PC-3 (cell line): ENCODE results near the gene DEFB114. TPM values are rescaled to one million over a fixed set of nuclear protein-coding genes. Genes with fewer than 3 reads are reported as not detected.

Source experiments
- ATAC-seq: fragments of 200-7000 bp; cut with Tn5 transposase; 2 replicates; pipeline ENCODE4 v1.9.1; 2020; ENCODE audit warnings: mild to moderate bottlenecking, moderate library complexity
- BruUV-seq: library from RNA; stranded (reverse); fragments of 400-500 nt; replicated peaks from 2 replicates; lab custom pipeline; 2021; lab: Mats Ljungman, UMichigan
- CTCF ChIA-PET: fragments of 300-600 bp; sonication (Branson Sonifier 250); formaldehyde crosslinking; loops from one replicate; lab custom pipeline; 2022; ENCODE audit warnings: antibody characterized with exemption; lab: Charles Lee
- POLR2A ChIA-PET: fragments of 300-600 bp; sonication (Branson Sonifier 250); formaldehyde crosslinking; loops from one replicate; lab custom pipeline; 2022; ENCODE audit warnings: antibody characterized with exemption; ENCODE audit not compliant: unreplicated experiment; lab: Charles Lee
- DNase-seq: peaks from one replicate; pipeline ENCODE4 v3.0.0-alpha.2; 2015
- H2AFZ ChIP-seq: fragments of 300-600 bp; sonication (generic); 2 replicates; pipeline ENCODE4 v1.6.0; 2016; ENCODE audit warnings: antibody characterized with exemption, low read length
- H3F3A ChIP-seq: fragments of 300-600 bp; sonication (generic); one replicate; pipeline ENCODE4 v1.6.0; 2017; ENCODE audit warnings: antibody characterized with exemption, low read length, control low read depth, mild to moderate bottlenecking; ENCODE audit not compliant: unreplicated experiment
- H3K27ac ChIP-seq: fragments of 300-600 bp; sonication (generic); 2 replicates; pipeline ENCODE4 v1.5.1; 2016; ENCODE audit warnings: mild to moderate bottlenecking, low read length
- H3K27me3 ChIP-seq: fragments of 300-600 bp; sonication (generic); 2 replicates; pipeline ENCODE4 v1.6.1; 2016; ENCODE audit warnings: low read length, mixed read lengths
- H3K36me3 ChIP-seq: fragments of 300-600 bp; sonication (generic); 2 replicates; pipeline ENCODE4 v1.6.1; 2016; ENCODE audit warnings: low read depth, mixed run types, low read length, mixed read lengths
- H3K4me1 ChIP-seq: fragments of 300-600 bp; sonication (generic); 2 replicates; pipeline ENCODE4 v1.5.1; 2016; ENCODE audit warnings: low read length; ENCODE audit not compliant: insufficient read depth
- H3K4me2 ChIP-seq: fragments of 300-600 bp; sonication (generic); 2 replicates; pipeline ENCODE4 v1.6.0; 2016; ENCODE audit warnings: low read length
- H3K4me3 ChIP-seq: fragments of 300-600 bp; sonication (generic); 2 replicates; pipeline ENCODE4 v1.5.1; 2016; ENCODE audit warnings: mild to moderate bottlenecking, low read length, mixed read lengths
- H3K79me2 ChIP-seq: fragments of 300-600 bp; sonication (generic); 2 replicates; pipeline ENCODE4 v1.6.1; 2017; ENCODE audit warnings: low read length, mixed read lengths
- H3K9ac ChIP-seq: fragments of 300-600 bp; sonication (generic); 2 replicates; pipeline ENCODE4 v1.6.0; 2016; ENCODE audit warnings: mild to moderate bottlenecking, low read length
- H3K9me2 ChIP-seq: fragments of 300-600 bp; sonication (generic); replicated peaks from 2 replicates; pipeline ENCODE4 v1.6.1; 2016; ENCODE audit warnings: mixed run types, low read length, mixed read lengths
- H3K9me3 ChIP-seq: fragments of 300-600 bp; sonication (generic); 2 replicates; pipeline ENCODE4 v1.6.1; 2016; ENCODE audit warnings: low read length, mixed read lengths
- H4K20me1 ChIP-seq: fragments of 300-600 bp; sonication (generic); 2 replicates; pipeline ENCODE4 v1.6.1; 2016; ENCODE audit warnings: low read length, mixed read lengths
- EZH2 ChIP-seq: fragments of 300-600 bp; sonication (generic); IDR thresholded peaks from one replicate; pipeline ENCODE4 v1.6.1; 2017; ENCODE audit warnings: antibody characterized with exemption, mild to moderate bottlenecking, low read length; ENCODE audit not compliant: unreplicated experiment
- EZH2phosphoT487 ChIP-seq: fragments of 300-600 bp; sonication (generic); IDR thresholded peaks from 2 replicates; pipeline ENCODE4 v1.6.1; 2018; ENCODE audit warnings: mild to moderate bottlenecking, antibody characterized with exemption, low read length, borderline replicate concordance
- intact Hi-C: fragments of 100-400 bp; cut with micrococcal nuclease; formaldehyde crosslinking; loops from 2 replicates; pipeline ENCODE4 v1.9.0; 2023
- total RNA-seq: library from RNA; depleted of rRNA; stranded (reverse); fragments of >200 nt; gene quantifications from 2 replicates; pipeline ENCODE4 v1.2.3, GENCODE V29; 2014
- TF ChIP-seq, protein P1 (sequence below): fragments of 300-600 bp; sonication (generic); conservative IDR thresholded peaks from 2 replicates; pipeline ENCODE4 v1.5.1; 2017; ENCODE audit warnings: antibody characterized with exemption, low read depth, mild to moderate bottlenecking, low read length

The DEFB114 gene
- total RNA-seq, 1 experiment from 2014 or later = not detected

DNA sequence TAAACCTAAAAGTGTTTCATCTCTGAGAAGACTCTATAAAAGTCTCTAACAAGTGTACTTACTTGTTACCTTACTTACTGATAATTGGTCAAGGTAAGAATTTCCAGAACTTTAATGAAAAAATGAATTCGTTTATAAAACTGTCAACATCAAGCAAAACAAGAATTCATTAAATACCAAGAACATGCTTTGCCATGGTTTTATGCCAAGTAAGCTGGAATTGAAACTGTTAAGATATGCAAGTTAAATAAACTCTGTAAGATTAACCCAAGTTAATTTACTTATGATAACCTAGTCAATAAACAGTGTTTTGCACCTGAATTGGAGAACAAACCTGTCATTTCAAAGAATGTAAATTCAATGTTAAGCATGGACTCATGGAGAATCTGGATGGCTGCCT is 22.6 kb upstream of the DEFB114 start:
- H3K9me2 ChIP-seq = no peaks in the 10 kb centered on the region
- no peak overlapping the region for H3K27ac ChIP-seq
- H3K36me3 ChIP-seq = no peaks in the 10 kb centered on the region
- no peak overlapping the region for H3K9ac ChIP-seq
- intact Hi-C loops = no loop called here
- H2AFZ ChIP-seq = no peak overlapping the region
- ChIA-PET CTCF (no interaction called here), POLR2A (no interaction called here)
- ATAC-seq = no peak
- DNase-seq = no peak
- no peak overlapping the region for H3K4me3 ChIP-seq
- no peak for TF ChIP-seq EZH2phosphoT487
- TF ChIP-seq EZH2 = no peak
- TF ChIP-seq, protein P1, sequence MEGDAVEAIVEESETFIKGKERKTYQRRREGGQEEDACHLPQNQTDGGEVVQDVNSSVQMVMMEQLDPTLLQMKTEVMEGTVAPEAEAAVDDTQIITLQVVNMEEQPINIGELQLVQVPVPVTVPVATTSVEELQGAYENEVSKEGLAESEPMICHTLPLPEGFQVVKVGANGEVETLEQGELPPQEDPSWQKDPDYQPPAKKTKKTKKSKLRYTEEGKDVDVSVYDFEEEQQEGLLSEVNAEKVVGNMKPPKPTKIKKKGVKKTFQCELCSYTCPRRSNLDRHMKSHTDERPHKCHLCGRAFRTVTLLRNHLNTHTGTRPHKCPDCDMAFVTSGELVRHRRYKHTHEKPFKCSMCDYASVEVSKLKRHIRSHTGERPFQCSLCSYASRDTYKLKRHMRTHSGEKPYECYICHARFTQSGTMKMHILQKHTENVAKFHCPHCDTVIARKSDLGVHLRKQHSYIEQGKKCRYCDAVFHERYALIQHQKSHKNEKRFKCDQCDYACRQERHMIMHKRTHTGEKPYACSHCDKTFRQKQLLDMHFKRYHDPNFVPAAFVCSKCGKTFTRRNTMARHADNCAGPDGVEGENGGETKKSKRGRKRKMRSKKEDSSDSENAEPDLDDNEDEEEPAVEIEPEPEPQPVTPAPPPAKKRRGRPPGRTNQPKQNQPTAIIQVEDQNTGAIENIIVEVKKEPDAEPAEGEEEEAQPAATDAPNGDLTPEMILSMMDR = no peak
- no peaks in the 10 kb centered on the region for H3F3A ChIP-seq
- no TSS peak for BruUV-seq
- H3K27me3 ChIP-seq = 0 out of 2 replicates have a peak, but pooled peaks cover 8% of the 10 kb centered on the region
- H3K79me2 ChIP-seq = no peaks in the 10 kb centered on the region
- no peaks in the 10 kb centered on the region for H3K4me1 ChIP-seq
- H3K4me2 ChIP-seq = no peak overlapping the region
- H4K20me1 ChIP-seq = no peaks in the 10 kb centered on the region
- no peaks in the 10 kb centered on the region for H3K9me3 ChIP-seq

DNA sequence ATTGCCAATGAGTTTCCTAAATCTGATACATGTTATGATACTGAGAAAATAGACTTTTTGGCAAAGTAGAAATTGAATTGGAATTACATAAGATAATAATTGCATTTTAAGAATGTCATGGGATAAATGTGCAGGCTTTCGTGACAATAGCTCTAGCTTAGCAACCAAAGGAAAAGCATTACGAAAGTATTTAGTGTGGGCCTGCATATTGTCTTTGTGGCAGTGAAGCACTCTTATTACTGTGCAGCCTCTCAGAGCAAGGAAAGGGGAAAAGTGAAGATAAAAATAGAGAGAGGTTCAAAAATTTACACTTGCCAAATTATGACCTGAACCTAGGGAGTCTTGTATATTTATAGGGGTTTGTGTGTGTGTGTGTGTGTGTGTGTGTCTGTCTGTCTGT is 18.1 kb upstream of the DEFB114 start:
- Histone ChIP-seq H3K79me2 (no peaks in the 10 kb centered on the region), H3K4me1 (no peaks in the 10 kb centered on the region), H3K36me3 (no peaks in the 10 kb centered on the region), H3F3A (no peaks in the 10 kb centered on the region), H3K9me2 (no peaks in the 10 kb centered on the region), H2AFZ (no peak overlapping the region), H3K27me3 (0 out of 2 replicates have a peak, but pooled peaks cover 8% of the 10 kb centered on the region), H3K4me2 (no peak overlapping the region), H3K4me3 (no peak overlapping the region), H3K27ac (no peak overlapping the region), H4K20me1 (no peaks in the 10 kb centered on the region), H3K9me3 (no peaks in the 10 kb centered on the region), H3K9ac (no peak overlapping the region)
- CTCF ChIA-PET = no interaction called here
- DNase-seq = no peak
- POLR2A ChIA-PET = no interaction called here
- no peak for ATAC-seq
- BruUV-seq = no TSS peak
- intact Hi-C loops = no loop called here
- TF ChIP-seq, protein P1 = no peak
- TF ChIP-seq EZH2phosphoT487 (no peak), EZH2 (no peak)

DNA sequence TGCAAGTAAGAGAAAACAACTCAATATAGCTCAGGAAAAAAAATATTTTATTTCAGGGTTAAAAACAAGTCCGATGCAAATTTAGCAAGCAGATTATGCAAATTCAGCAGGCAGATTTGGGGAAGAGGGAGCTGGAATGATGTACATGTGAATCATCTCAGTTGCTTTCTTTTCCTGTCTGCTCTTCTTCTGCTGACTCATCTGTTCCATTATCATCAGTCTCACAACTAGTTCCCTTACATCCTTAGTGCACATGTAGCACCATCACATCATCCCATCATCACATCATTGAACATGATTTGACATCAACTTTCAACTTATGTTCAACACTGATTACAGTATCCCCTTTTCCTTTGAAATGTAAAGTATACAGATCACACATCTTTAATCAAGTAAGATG is 16.9 kb upstream of the DEFB114 start:
- POLR2A ChIA-PET = no interaction called here
- no peak overlapping the region for H3K4me2 ChIP-seq

More for the DNA sequence above, 16.9 kb upstream of the DEFB114 start:
- Histone ChIP-seq H2AFZ (no peak overlapping the region), H3K4me3 (no peak overlapping the region), H3K36me3 (no peaks in the 10 kb centered on the region), H3K79me2 (no peaks in the 10 kb centered on the region), H3K4me1 (no peaks in the 10 kb centered on the region), H3K9me3 (no peaks in the 10 kb centered on the region), H3K27ac (no peak overlapping the region), H3K27me3 (0 out of 2 replicates have a peak, but pooled peaks cover 7% of the 10 kb centered on the region), H3K9me2 (no peaks in the 10 kb centered on the region), H3F3A (no peaks in the 10 kb centered on the region), H4K20me1 (no peaks in the 10 kb centered on the region), H3K9ac (no peak overlapping the region)
- no TSS peak for BruUV-seq
- CTCF ChIA-PET = no interaction called here
- ATAC-seq (no peak), DNase-seq (no peak)
- intact Hi-C loops = no loop called here
- no peak for TF ChIP-seq EZH2
- TF ChIP-seq, protein P1 = no peak
- TF ChIP-seq EZH2phosphoT487 = no peak
